GM12801 (cell line): ENCODE results near the gene SH3TC2.

Source experiments
- TF ChIP-seq, protein P1 (sequence below): IDR thresholded peaks from one replicate; pipeline ENCODE4 v1.5.1; 2011; ENCODE audit warnings: control low read depth; ENCODE audit not compliant: insufficient read length; ENCODE audit errors: extremely low read depth

Gene SH3TC2

GRCh38 chr5:149063017-149063687 is at the start of gene SH3TC2:
Gene SH3TC2 (minus strand): TSS chr5:149063062. CDS start chr5:149063022, 40 bp downstream.
- TF ChIP-seq, protein P1, sequence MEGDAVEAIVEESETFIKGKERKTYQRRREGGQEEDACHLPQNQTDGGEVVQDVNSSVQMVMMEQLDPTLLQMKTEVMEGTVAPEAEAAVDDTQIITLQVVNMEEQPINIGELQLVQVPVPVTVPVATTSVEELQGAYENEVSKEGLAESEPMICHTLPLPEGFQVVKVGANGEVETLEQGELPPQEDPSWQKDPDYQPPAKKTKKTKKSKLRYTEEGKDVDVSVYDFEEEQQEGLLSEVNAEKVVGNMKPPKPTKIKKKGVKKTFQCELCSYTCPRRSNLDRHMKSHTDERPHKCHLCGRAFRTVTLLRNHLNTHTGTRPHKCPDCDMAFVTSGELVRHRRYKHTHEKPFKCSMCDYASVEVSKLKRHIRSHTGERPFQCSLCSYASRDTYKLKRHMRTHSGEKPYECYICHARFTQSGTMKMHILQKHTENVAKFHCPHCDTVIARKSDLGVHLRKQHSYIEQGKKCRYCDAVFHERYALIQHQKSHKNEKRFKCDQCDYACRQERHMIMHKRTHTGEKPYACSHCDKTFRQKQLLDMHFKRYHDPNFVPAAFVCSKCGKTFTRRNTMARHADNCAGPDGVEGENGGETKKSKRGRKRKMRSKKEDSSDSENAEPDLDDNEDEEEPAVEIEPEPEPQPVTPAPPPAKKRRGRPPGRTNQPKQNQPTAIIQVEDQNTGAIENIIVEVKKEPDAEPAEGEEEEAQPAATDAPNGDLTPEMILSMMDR, result no peak

DNA sequence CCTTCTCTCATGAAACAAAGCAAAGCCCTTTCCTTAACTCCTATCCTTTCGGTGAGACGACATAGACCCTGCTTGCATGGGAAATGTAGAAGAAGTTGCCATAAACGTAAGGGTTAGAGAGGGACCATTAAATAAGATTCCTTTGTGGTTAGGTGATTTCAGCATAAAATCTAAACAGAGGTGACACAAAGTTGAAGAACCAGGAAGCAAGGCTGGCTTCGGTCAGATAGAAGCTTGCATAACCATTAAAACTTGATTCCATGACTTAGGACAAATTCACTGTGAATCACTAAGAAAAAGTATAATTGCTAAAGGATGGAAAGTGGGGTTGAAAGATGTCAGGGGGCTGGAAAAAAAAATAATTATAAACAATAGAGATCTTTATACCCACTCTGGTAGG is 47.5 kb upstream of the SH3TC2 start:
- TF ChIP-seq, protein P1, result no peak

DNA sequence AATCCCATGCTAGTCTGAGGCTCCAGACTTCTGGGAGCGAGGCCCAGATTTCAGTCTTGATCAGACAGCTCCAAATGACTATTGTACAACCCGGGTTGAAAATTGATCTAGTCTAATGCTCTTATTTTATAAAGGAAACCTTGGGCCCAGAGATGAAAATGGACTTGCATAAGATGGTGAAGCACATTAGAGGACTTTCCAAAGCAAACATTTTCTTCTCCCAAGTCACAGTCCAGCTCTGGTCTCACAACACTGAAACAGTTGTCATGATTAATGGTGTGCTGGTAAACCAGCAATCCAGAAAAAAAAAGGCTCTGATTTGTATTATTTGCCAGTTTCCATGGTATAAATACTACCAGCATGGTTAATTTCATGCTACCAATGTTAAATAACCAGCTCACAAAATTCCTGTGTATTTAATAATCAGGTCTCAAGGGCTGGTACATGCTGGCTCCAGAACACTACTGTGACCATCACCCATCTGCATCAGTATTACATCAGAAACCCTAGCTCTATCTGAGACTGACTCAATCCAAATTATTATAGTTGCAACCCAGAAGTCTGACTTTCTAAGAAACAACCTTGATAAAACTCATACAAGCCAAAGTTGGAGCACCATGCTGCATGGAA is 45.9 kb upstream of the SH3TC2 start:
- TF ChIP-seq, protein P1, result no peak

DNA sequence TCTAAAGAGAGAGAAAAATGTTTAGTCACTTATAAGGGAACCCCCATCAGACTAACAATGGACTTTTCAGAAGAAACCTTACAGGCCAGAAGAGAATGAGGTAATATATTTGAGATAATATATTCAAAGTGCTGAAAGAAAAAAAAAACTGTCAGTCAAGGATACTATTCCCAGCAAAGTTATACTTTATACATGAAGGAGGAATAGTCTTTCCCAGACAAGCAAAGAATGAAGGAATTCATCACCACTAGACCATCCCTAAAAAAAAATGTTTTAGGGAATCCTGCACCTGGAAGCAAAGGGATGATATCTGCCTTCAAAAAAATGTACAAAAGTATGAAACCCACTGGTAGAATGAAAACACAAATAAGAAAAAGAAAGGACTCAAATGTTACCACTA is 37.5 kb upstream of the SH3TC2 start:
- TF ChIP-seq, protein P1, result no peak

GRCh38 chr5:149099920-149100319 is 37.1 kb upstream of the SH3TC2 start:
- TF ChIP-seq, protein P1, result no peak

- TF ChIP-seq, protein P1, result no peak
Measured at GRCh38 chr5:149094996-149095395, 32.1 kb upstream of the SH3TC2 start.

GRCh38 chr5:149093625-149094024 is 30.8 kb upstream of the SH3TC2 start:
- TF ChIP-seq, protein P1, result no peak
